Glomerular endothelial cell (primary cell): ENCODE data around the gene EHMT1. TPM values are rescaled to one million over a fixed set of nuclear protein-coding genes. Genes with fewer than 3 reads are reported as not detected.

Experiments used
- DNase-seq: peaks from one replicate; pipeline ENCODE4 v3.0.0-alpha.2; 2011; ENCODE audit warnings: low read depth, low spot score; ENCODE audit errors: extremely low read depth
- total RNA-seq: library from RNA; depleted of rRNA; stranded (reverse); fragments of >200 nt; gene quantifications from 2 replicates; pipeline ENCODE4 v1.2.3, GENCODE V29; 2015

EHMT1 gene
- total RNA-seq, 1 donor from 2014 or later = 96.9 TPM

DNA sequence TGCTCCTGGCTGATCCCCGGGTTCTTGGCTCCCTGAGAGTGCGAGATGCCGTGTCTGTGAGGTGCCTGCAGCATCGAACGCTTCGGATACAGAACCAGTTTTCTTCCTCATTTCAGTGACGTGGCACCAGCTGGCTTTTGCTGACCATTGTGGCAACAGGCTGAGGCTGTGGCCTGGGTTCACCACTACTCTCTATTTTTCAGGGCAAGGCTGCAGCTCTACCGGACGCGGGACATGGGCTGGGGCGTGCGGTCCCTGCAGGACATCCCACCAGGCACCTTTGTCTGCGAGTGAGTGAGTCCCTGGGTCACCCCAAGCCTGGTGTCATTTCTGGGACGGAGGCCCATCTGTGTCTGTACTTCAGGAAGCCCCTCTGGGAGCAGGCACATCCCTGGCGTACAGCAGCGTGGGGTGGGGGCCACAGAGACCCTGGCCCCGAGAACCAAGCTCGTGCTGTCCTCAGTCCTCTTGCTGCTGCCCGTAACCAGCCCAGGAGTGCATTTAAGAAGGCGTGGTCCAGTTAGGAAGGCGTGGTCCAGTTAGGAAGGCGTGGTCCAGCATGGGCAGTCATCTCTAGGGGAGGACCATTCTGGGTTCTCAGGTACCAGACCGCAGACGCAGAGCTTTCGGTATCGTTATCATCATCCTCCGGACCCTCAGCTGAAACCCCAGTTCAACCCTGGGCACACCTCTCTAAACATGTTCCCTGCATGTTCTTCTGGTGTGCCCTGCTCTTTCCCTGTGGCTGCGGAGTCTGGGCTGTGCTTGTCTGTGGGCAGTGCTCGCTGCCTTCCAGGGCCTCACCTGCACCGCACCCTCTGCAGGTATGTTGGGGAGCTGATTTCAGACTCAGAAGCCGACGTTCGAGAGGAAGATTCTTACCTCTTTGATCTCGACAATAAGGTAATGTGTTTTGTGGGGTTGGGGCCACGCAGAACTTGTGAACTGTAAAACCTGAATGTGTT lies 198.7 kb downstream of the EHMT1 start:
- DNase-seq = no peak

DNA sequence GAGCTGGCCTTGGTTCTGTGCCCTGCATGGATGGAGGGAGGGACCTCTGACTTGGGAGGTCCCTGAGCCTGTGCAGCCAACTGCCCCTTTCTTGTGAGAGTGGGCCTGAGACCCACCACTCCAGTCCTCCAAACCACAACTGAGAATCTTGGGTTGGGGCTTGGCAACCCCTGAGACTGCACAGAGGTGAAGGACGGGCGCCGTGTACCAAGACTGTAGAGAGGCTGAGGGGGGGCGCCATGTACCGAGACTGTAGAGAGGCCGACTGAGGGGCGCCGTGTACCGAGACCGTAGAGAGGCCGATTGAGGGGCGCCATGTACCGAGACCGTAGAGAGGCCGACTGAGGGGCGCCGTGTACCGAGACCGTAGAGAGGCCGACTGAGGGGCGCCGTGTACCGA lies 199.5 kb downstream of the EHMT1 start:
- no peak for DNase-seq

DNA sequence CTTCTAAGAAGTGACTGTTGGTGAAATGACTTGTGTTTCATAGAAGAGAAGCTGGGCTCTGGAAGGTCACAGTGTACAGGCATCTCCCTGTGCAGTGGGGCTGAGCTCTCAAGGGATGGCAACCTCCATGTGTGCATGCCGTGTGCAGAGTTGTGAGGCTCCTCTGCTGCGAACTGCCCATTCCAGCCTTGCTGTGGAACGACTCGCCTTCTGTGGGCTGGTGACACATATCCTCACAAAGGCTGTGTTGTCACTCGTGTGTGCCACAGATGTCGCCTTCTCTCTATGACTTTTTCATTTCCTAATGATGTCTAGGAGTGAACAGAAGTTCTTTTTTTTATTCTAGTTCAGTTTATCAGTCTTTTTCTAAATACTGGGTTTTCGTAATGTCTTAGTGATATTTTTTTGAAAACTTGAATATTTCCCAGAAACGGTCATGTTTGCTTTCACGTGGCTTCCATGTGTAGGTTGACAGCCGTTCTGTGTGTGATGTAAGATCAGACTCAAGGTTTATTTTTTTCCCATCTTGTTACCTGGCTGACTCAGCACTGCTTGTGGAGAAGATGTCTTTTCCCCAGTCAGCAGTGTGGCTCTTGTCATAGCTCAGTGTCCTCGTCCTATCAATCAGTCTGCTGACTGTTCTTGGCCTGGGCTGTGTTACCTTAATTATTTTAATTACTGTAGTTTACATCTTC lies 201.5 kb downstream of the EHMT1 start:
- DNase-seq = no peak

DNA sequence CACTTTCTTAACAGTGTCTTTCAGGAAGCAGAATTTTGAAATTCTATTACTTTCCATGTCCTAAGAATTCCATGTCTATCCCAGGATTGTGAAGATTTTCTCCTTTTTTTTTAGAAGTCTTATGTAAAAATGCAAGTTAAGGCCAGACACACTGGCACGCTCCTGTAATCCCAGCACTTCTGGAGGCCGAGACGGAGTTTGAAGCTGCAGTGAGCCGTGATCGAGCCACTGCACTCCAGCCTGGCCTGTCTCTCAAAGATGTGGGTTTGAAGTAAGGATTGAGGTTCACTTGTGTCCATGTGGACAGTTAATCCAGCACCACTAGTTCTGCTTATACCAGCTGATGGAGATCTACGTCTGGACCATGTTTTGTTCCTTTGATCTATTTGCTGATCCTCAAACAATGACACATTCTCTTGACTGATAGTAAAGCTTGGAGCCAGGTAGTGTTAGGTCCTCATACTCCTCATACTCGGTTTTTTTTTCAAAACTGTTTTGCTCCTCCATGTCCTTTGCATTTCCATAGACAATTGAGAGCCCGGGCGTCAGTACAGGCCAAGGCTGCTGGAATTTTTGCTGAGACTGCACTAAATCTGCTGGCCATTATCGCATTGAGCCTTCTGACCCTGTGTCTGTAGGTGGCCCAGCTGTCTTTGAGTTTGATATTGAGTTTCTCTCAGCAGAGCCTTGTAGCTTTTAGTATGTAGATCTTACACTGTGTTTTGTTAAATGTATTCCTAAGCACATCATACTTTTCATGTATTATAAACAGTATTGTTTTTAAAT lies 205.4 kb downstream of the EHMT1 start:
- no peak for DNase-seq

DNA sequence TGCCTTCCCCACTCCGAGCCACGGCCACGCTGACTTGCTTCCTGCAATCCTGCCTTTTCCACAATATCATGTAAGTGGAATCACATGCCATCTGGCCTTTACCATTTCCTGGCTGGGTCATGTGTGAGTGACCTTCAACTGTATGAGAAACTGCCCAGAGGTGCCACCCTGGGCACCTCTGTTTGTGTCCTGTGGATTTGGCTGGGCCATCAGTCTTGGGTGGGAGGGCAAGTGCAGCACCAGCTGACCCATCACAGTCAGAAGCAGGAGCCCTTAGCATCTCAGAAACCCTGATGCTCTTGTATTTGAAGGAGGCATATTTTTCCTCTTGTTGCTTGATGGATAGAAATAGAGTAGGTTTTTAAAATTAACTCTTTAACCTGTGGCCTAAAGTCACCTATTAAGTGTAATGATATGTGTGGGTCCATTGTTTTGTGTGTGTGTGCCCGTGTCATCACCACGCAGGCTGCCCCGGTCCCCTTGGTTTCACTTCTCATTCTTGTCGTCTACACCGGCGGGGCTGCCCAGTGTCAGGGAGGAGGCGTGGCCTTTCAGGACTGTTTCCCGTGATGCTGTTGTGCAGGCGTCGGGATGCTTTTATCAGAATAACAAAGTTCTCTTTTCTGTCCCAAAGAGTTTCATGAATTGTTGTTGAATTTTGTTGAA lies 206.7 kb downstream of the EHMT1 start:
- DNase-seq = no peak

DNA sequence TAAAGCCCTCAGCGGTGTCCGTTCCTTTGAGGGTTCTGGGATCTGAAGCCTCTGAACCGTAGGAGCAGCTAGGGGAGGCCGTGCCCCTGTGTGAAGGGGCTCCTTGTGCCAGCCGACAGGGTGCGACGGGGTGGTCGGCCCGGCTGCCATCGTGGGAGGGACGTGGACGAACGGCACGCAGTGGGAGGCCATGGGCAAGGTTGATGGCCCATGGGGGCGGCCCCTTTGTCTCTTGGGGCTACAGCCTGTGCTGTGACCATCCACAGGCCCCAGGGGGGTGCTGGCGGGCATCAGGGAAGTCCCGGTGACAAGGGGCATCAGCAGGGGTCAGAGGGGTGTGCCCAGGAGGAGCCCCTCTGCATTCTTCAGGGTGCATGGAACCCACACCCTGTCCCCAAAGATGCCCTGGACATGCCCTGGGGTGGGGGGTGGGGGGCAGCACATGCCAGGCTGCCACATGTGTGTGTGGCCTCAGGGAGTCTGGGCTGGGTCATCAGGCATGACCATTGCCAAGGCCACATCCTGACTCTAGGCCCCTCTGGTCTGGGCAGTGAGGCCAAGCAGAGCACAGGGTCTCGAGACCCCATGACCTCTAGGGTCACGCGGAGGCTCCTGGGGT lies 209.2 kb downstream of the EHMT1 start:
- no peak for DNase-seq

DNA sequence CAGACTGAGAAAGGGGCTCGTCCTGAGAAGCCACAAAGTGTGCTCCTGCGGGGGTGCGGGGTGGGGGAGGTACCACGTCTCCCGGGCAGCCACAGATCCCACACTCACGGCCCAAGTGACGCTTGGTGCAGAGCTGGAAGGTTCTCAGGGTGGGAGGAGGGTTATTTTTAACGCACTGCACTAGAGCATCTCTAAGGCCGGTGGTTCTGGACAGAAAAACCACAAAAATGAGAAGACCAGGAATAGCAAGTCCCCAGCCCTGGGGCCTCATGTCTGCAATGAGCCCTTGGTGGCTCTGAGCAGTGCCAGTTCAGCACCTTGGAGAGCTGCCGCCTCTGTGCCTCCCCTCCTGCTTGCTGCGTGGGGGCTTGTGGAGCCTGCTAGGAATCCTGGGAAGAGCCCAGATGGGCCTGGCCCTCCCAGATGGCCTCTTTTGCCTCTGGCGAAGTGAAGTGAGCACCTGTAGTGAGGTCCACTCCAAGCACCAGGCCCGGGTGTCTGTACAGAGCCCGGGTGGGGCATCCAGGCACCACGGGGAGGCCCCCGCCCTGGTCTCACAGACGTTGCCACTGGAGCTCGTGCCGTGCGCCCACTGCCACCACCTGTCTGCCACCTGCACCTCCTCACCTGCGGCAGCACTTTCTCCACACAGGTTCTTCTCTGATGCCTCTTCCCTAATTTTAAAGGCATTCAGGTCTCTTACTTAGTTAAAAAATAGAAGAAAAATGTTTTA lies 209.9 kb downstream of the EHMT1 start:
- no peak for DNase-seq

DNA sequence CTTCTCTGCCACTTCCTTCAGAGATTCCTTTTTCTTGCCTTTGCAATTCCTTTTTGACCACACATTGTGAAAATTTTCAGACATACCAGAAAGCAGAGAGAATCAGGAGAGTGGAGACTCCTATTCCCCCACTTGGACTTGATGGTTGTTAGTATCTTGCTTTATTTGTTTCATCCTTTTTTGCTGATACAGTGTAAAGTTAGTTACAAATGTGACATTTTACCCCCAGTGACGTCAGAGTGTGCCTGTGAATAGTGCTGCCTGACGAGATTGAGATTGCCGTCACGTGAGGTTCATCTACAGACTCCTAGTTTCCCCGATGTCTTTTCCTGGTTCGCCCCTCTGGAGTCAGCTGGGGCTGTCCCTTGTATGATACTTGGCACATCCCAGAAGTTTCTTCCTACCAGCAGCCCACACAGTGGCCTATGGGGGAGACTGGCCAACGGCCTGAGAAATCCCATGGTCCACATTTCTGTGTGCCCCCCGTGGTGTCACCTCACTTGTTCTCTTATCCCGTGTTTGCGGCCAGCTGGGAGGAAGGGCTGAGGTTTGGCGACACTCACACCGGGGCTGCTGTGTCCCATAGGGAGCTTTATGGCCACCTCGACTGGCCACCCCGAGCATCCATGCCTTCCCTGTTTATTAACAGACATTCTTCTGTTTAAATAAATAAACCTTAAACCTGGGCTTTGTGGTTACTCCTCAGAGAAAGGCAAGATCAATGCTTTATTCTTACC lies 210.6 kb downstream of the EHMT1 start:
- DNase-seq = no peak

DNA sequence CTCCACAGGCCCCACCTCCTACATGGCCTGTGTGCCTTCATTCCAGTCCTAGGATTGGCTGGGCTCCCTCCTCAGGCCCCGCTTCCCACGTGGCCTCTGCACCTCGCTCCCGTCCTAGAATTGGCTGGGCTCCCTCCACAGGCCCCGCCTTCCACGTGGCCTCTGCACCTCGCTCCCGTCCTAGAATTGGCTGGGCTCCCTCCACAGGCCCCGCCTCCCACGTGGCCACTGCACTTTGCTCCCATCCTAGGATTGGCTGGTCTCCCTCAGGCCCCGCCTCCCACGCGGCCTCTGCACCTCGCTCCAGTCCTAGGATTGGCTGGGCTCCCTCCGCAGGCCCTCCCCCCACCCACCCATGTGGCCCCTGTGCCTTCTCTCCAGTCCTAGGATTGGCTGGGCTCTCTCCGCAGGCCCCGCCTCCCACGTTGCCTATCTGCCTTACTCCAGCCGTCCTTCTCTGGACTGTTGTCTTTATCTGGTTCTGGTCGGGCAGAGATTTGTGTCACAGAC lies 213.4 kb downstream of the EHMT1 start:
- DNase-seq = no peak

DNA sequence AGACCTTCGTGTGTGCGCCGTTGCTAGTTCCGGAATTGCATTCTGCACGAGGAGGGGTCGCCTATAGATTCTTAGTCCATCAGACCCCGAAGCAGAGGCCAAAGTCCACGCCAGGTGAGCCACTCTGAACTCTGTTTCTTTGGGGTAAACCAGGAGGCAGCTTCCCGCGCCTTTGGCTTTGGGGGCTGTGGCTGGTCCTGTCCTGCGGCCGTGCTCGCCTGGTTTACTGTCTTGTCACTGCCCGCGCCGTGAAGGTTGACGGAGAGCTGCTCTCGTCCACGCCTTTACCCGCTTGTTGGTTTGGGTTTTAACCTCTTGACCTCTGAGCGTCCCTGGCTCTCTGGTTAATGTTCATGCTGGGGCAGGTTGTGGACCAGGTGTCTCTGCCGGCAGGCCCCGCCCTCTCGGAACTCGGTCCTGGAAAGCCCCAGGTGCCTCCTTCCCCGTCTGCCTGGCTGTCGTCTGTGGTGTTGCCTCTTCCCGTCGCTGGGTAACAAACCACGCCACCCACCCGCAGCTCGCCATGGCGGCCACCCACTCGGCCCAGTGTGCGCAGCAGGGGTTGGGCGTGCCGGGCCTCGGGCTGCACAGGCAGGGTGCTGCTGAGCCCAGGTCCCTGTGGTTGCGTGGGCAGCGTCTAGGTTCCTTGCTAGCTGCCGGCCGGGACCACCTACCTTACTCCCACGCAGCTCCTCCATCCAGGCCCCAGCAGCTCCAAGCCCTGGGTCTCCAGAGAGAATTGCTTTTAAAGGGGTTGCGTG lies 214.2 kb downstream of the EHMT1 start:
- no peak for DNase-seq

DNA sequence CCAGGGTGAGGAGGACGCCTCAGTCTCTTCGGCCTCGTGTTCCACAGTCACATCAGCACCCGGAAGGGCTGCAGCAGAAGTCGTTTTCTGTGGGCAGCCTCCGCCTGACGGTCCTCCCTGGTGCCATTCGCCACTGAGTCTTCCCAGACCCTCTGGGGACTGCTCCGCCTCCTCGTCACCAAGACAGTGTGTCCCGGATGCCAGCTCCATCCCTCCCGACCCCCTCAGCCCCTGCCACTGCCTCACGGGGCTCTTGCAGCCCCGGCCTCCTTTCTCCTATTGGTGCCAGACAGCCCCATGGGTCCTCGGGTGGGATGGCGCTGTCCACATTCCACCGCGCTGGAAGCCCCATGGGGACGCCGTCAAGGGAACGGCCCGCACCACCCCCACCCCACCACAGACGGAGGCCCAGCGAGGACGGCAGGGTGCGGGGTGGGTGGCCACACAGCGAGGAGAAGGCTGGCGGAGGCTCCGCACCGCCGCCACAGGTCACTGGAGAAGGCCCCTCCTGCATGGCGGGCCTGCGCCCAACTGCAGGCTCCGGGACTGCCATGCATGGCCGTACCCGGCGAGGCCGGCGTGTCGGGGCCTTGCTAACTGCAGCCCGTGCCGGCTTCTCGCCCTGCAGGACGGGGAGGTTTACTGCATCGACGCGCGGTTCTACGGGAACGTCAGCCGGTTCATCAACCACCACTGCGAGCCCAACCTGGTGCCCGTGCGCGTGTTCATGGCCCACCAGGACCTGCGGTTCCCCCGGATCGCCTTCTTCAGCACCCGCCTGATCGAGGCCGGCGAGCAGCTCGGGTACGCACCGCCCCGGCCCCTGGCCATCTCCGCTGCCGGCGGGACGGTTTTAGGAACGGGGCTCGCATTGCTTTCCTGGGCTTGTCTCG lies 215.2 kb downstream of the EHMT1 start:
- DNase-seq = no peak

DNA sequence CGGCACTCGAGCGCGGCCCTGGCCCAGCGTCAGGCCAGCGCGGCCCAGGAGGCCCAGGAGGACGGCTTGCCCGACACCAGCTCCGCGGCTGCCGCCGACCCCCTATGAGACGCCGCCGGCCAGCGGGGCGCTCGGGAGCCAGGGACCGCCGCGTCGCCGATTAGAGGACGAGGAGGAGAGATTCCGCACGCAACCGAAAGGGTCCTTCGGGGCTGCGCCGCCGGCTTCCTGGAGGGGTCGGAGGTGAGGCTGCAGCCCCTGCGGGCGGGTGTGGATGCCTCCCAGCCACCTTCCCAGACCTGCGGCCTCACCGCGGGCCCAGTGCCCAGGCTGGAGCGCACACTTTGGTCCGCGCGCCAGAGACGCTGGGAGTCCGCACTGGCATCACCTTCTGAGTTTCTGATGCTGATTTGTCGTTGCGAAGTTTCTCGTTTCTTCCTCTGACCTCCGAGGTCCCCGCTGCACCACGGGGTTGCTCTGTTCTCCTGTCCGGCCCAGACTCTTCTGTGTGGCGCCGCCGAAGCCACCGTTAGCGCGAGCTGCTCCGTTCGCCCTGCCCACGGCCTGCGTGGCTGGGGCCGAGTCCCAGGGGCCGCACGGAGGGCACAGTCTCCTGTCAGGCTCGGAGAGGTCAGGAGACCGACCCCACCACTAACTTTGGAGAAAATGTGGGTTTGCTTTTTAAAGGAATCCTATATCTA lies 216.2 kb downstream of the EHMT1 start:
- DNase-seq = no peak

DNA sequence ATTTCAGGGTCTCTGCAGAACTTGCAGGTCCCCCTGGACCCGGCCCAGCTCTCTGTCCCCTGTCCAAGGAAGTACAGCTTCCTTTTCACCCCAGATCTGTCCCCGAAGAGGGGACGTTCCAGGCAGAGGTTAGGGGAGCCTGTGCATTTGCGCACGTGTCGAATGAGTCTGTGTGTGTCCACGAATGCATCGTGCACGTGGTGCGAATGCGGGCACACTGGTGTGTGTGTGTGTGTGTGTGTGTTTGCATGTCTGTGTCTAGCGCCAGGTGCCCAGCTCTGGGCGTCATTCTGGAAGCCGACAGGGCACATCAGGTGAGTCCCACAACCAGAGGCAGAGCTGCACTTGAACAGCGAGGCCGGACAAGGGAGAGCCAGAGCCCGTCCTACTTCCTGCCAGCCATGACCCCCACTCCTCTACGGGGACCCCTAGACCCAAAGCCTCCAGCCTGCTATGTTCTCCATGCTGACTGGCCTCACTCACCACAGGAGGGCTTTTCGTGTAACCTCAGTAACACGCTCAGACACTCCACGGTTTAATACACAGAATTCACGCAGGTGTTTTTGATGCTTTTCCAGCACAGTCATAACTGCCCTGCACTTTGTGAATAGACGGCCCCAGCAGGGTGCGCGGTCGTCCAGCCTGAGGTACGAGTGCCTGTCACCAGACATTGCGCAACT lies 217.5 kb downstream of the EHMT1 start:
- DNase-seq = no peak

DNA sequence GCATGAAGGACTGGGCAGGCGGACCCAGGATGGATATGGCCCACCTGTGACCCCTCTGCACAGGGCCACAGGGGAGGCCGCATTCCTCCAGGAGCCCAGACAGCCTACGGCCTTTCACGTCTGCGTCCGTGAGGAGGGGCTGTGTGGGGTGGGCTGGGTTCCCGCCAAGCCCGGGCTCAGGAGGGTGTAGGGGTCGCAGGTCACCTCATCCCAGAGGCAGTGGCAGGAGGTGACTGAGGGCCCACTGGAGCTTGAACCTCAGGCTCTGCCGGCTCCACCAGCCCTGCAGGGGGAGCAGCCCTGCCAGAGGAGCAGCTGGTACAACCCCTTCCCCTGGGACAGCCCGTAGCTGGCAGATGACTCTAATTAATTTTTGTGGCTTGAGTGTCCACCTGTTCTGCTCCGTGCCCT lies 218.0 kb downstream of the EHMT1 start:
- DNase-seq = no peak

DNA sequence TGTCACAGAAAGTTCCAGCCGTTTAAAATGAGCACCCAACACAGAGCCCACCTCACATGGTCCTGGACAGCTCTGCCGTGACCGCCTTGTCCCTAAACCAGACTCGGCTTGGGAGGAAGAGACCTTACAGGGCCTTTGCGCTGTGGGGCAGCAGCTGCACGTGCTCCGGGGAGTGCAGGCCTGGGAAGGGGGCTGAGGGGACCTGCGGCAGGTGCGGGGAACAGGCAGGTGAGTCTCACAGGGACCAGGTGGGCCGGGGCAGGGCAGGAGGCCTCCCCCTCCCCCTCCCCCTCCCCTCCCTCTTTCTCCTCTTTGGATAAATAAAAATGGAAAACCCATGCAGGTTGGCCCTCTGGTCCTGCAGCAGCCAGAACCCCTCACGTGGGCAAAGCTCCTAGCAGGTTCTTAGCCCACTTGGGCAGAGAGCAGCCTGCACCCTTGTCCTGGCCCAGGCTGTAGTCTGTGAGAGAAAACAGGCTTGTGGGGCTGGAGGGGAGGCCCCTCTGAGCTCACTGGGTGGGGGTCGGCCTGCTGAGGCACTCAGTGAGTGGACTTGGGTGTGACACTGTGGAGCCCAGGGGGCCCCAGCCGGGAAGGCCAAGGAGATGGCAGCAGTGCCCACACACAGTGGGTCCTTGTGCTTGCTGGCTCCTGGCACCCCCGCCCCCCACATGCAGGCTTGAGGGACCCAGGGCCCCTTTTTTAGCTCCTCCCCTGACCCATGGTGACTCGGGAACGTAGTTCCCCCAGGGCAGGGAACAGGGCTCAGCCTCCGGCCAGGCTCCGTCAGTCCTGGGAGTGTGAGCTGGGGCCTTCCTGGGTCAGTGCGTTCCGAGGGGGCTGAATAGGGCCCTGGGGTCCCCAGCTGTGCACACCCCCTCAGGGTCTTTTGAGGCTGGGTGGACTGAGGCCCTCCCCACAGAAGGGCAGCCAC lies 218.8 kb downstream of the EHMT1 start:
- no peak for DNase-seq
